CD8-positive, alpha-beta memory T cell (primary cell): ENCODE results near the gene SH3BGRL. TPM values are rescaled to one million over a fixed set of nuclear protein-coding genes. Genes with fewer than 3 reads are reported as not detected.
"Not testable (repeated sequence)": the region's sequence is repeated elsewhere in the genome, so short reads cannot be mapped to it uniquely, and the experiment has no call there.

ENCODE experiments used
- CTCF ChIA-PET: fragments of 350-600 bp; sonication (Branson Sonifier 250); formaldehyde crosslinking; loops from one replicate; lab custom pipeline; 2021; ENCODE audit warnings: antibody characterized with exemption; lab: Charles Lee
- POLR2A ChIA-PET: fragments of 350-600 bp; sonication (Branson Sonifier 250); formaldehyde crosslinking; loops from one replicate; lab custom pipeline; 2021; ENCODE audit warnings: antibody characterized with exemption; lab: Charles Lee
- DNase-seq, 5 donors: peaks; one replicate each; pipeline versions ENCODE4 v3.0.0 to v3.0.0-alpha.2; 2020 to 2022; ENCODE audit warnings: mixed read lengths in 1 of 5
- H3K27ac ChIP-seq: one replicate; pipeline ENCODE4 v1.7.0; 2013; ENCODE audit warnings: low read depth, mild to moderate bottlenecking, low read length, moderate library complexity
- H3K27me3 ChIP-seq: 2 replicates; pipeline ENCODE4 v1.7.0; 2013; ENCODE audit warnings: low read length, mild to moderate bottlenecking; ENCODE audit not compliant: insufficient read depth, poor library complexity, severe bottlenecking
- H3K36me3 ChIP-seq: 2 replicates; pipeline ENCODE4 v1.7.0; 2013; ENCODE audit warnings: mild to moderate bottlenecking, low read length, moderate library complexity; ENCODE audit not compliant: insufficient read depth
- H3K4me1 ChIP-seq: 2 replicates; pipeline ENCODE4 v1.7.0; 2013; ENCODE audit warnings: mild to moderate bottlenecking, low read length, moderate library complexity; ENCODE audit not compliant: insufficient read depth
- H3K4me3 ChIP-seq: 2 replicates; pipeline ENCODE4 v1.7.0; 2013; ENCODE audit warnings: mild to moderate bottlenecking, low read length
- H3K9me3 ChIP-seq: 2 replicates; pipeline ENCODE4 v1.7.0; 2013; ENCODE audit warnings: mild to moderate bottlenecking, low read length
- H3K27ac Mint-ChIP-seq, 8 donors: one replicate each; pipeline ENCODE4 v1.8.0; 2020 to 2021; ENCODE audit warnings: mixed read lengths in 8 of 8, mild to moderate bottlenecking in 6 of 8, inconsistent platforms in 3 of 8, moderate library complexity in 3 of 8
- H3K27me3 Mint-ChIP-seq, 2 donors: one replicate each; pipeline ENCODE4 v1.8.0; 2020 to 2021; ENCODE audit warnings: mixed read lengths in 2 of 2, mild to moderate bottlenecking in 1 of 2, moderate library complexity in 1 of 2
- H3K36me3 Mint-ChIP-seq, 3 donors: one replicate each; pipeline ENCODE4 v1.8.0; 2020 to 2021; ENCODE audit warnings: mixed read lengths in 3 of 3, inconsistent platforms in 1 of 3, mild to moderate bottlenecking in 1 of 3
- H3K4me1 Mint-ChIP-seq, 3 donors: one replicate each; pipeline ENCODE4 v1.8.0; 2020 to 2021; ENCODE audit warnings: mixed read lengths in 3 of 3, inconsistent platforms in 1 of 3, mild to moderate bottlenecking in 1 of 3
- H3K4me3 Mint-ChIP-seq, 7 donors: one replicate each; pipeline ENCODE4 v1.8.0; 2020 to 2021; ENCODE audit warnings: mixed read lengths in 7 of 7, mild to moderate bottlenecking in 6 of 7, moderate library complexity in 4 of 7, inconsistent platforms in 2 of 7
- H3K9me3 Mint-ChIP-seq, 5 donors: one replicate each; pipeline ENCODE4 v1.8.0; 2020 to 2022; ENCODE audit warnings: mixed read lengths in 5 of 5, mild to moderate bottlenecking in 3 of 5, moderate library complexity in 2 of 5, inconsistent platforms in 1 of 5
- polyA plus RNA-seq: library from polyadenylated mRNA; unstranded; fragments of 300-500 nt; fragmentation: Illumina TruSeq; gene quantifications from one replicate; pipeline ENCODE4 v1.2.3, GENCODE V29; 2021
- total RNA-seq, 2 experiments: library from RNA; stranded (reverse); gene quantifications; one replicate each; pipeline ENCODE4 v1.2.3, GENCODE V29; 2021

SH3BGRL gene
- total and polyA plus RNA-seq, 3 experiments from 2014 or later: 30.7 to 190 (median 31.1) TPM

DNA sequence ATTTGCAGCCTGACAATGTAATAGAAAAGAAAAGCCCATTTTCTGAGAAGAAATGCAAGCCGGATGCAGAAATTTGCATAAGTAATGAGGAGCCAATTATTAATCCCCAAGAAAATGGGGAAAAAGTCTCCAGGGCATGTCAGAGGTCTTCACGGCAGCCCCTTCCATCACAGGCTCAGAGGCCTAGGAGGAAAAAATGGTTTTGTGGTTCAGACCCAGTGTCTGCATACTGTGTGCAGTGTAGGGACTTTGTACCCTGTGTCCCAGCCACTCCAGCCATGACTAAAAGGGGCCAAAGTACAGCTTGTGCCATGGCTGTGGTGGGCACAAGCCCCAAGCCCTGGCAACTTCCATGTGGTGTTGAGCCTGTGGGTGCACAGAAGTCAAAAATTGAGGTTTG, 92.2 kb downstream of the SH3BGRL start:
- Histone ChIP-seq H3K27ac (no peak overlapping the region), H3K4me3 (no peak overlapping the region), H3K4me1 (no peaks in the 10 kb centered on the region), H3K27me3 (no peaks in the 10 kb centered on the region), H3K9me3 (peaks cover 3% of the 10 kb centered on the region), H3K36me3 (no peaks in the 10 kb centered on the region)
- Mint-ChIP-seq H3K4me1 (peaks cover 0 to 5% (median 2%) of the 10 kb centered on the region in 3 donors), H3K9me3 (peaks cover 0 to 34% (median 25%) of the 10 kb centered on the region in 5 donors), H3K27ac (peak overlapping the region in 1 of 8 donors; percentile 61), H3K27me3 (no peaks in the 10 kb centered on the region), H3K36me3 (peaks cover 14 to 55% (median 41%) of the 10 kb centered on the region in 3 donors), H3K4me3 (no peak overlapping the region)
- ChIA-PET POLR2A (no interaction called here), CTCF (no interaction called here)
- no peak for DNase-seq

DNA sequence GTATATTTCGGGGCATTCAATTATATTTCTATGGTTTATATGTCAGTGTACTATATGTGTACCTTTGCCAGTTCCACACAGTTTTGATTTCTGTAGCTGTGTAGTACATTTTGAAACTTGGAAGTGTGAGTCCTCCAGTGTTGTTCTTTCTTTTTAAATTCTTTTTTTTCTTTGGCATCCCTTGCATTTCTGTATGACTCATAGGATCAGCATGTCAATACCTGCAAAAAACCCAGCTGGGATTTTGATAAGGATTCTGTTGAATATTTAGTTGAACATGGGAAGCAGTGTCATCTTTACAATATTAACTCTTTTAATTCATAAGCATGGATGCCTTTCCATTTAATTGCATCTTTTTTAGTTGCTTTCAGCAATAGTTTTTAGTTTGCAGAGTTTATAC, 100.0 kb downstream of the SH3BGRL start:
- H3K27me3 ChIP-seq: no peaks in the 10 kb centered on the region
- Mint-ChIP-seq H3K27ac (no peak overlapping the region), H3K27me3 (no peaks in the 10 kb centered on the region)

DNA sequence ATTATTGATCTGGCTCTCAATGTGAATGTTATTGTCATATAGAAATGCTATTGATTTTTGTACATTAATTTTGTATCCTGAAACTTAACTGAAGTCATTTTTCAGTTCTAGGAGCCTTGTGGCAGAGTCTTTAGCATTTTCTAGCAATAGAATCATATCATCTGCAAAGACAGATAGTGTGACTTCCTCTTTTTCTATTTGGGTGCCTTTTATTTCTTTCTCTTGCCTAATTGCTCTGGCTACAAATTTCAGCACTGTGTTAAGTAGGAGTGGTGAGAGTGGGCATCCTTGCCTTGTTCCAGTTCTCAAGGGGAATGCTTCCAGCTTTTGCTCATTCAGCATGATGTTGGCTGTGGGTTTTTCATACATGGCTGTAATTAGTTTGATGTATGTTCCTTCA, 102.7 kb downstream of the SH3BGRL start:
- no peaks in the 10 kb centered on the region for H3K9me3 ChIP-seq
- Mint-ChIP-seq H3K27me3 (no peaks in the 10 kb centered on the region), H3K9me3 (no peaks in the 10 kb centered on the region), H3K27ac (no peak overlapping the region), H3K36me3 (peaks cover 0 to 5% (median 3%) of the 10 kb centered on the region in 3 donors), H3K4me3 (no peak overlapping the region), H3K4me1 (peaks cover 3 to 19% (median 5%) of the 10 kb centered on the region in 3 donors)
- H3K27me3 ChIP-seq: no peaks in the 10 kb centered on the region
- POLR2A ChIA-PET: no interaction called here
- CTCF ChIA-PET: no interaction called here
- H3K4me3 ChIP-seq: no peak overlapping the region
- no peak overlapping the region for H3K27ac ChIP-seq
- H3K36me3 ChIP-seq: no peaks in the 10 kb centered on the region
- no peaks in the 10 kb centered on the region for H3K4me1 ChIP-seq
- DNase-seq: no peak

More for the DNA sequence above, 100.0 kb downstream of the SH3BGRL start:
- ChIA-PET CTCF (no interaction called here), POLR2A (no interaction called here)
- H3K36me3 Mint-ChIP-seq: peaks cover 0 to 13% (median 5%) of the 10 kb centered on the region in 3 donors
- DNase-seq: no peak
- Histone ChIP-seq H3K9me3 (no peaks in the 10 kb centered on the region), H3K4me1 (no peaks in the 10 kb centered on the region), H3K4me3 (no peak overlapping the region), H3K27ac (no peak overlapping the region), H3K36me3 (no peaks in the 10 kb centered on the region)
- H3K4me1 Mint-ChIP-seq: peaks cover 3 to 16% (median 5%) of the 10 kb centered on the region in 3 donors
- H3K4me3 Mint-ChIP-seq: no peak overlapping the region
- H3K9me3 Mint-ChIP-seq: no peaks in the 10 kb centered on the region

DNA sequence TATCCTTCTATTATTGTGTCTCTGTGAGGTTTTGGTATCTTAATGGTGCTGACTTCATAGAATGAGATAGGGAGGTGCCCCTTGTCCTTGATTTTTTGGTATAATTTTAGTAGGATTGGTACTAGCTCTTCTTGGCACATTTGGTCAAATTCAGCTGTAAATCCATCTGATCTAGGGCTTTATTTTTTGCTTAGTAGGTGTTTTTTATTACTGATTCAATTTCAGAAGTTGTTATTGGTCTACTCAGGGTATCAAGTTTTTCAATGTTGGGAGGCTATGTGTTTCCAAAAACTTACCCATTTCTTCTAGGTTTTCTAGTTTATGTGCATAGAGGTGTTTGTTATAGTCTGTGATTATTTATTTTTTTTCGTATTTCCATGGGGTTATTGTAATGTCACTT, 103.3 kb downstream of the SH3BGRL start:
- CTCF ChIA-PET: no interaction called here
- H3K27me3 Mint-ChIP-seq: no peaks in the 10 kb centered on the region

DNA sequence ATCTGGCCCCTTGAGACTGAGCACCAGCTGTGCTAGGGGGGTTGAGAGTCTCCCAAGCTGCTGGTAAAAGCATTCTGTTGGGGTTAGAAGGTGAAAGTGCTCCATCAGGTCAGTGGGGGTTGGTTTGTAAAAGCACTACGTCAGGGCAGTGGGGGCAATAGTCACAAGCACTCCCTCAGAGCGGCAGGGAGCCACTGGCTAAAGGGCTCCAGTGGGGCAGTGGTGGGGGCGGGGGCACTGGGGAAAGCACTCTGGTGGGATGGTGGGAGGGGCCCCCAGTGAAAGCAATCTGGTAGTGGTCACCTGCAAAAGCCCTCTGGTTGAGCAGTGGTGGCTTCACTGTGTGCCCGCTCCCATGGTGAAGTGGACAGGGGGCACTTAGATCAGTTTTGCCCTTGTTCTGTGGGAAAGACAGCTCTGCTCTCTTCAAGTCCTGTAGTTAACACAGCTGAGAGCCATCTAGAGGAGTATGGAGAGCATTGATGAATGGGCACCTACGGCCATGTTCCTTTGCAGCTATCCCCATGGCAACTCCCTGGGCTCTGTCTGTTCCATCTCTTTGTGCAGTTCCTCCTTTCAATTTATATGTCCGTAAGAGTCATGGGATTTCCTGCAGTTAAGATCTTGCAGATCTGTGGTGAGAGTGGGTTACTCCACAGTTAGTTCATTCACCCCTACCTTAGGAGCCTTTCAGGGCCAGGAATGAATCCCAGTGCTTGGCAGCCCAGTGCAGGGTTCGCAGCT, 106.4 kb downstream of the SH3BGRL start:
- CTCF ChIA-PET: no interaction called here
- no peak for DNase-seq
- H3K4me3 Mint-ChIP-seq: no peak overlapping the region
- Histone ChIP-seq H3K36me3 (no peaks in the 10 kb centered on the region), H3K27me3 (no peaks in the 10 kb centered on the region), H3K4me3 (no peak overlapping the region), H3K4me1 (no peaks in the 10 kb centered on the region), H3K9me3 (no peaks in the 10 kb centered on the region), H3K27ac (no peak overlapping the region)
- H3K36me3 Mint-ChIP-seq: peaks cover 0 to 8% (median 4%) of the 10 kb centered on the region in 3 donors
- peak overlapping the region in 2 of 8 donors; percentile 36 to 38 for H3K27ac Mint-ChIP-seq
- H3K4me1 Mint-ChIP-seq: peaks cover 6 to 28% (median 10%) of the 10 kb centered on the region in 3 donors
- POLR2A ChIA-PET: no interaction called here
- peaks cover 0 to 2% (median 0%) of the 10 kb centered on the region in 5 donors for H3K9me3 Mint-ChIP-seq
- peaks cover 0 to 1% of the 10 kb centered on the region in 2 donors for H3K27me3 Mint-ChIP-seq

More for the DNA sequence above, 103.3 kb downstream of the SH3BGRL start:
- no peak for DNase-seq
- Mint-ChIP-seq H3K4me3 (no peak overlapping the region), H3K9me3 (no peaks in the 10 kb centered on the region), H3K36me3 (peaks cover 0 to 4% (median 3%) of the 10 kb centered on the region in 3 donors), H3K27ac (no peak overlapping the region), H3K4me1 (peaks cover 3 to 19% (median 5%) of the 10 kb centered on the region in 3 donors)
- Histone ChIP-seq H3K4me1 (no peaks in the 10 kb centered on the region), H3K9me3 (no peaks in the 10 kb centered on the region), H3K27me3 (no peaks in the 10 kb centered on the region), H3K4me3 (no peak overlapping the region), H3K36me3 (no peaks in the 10 kb centered on the region), H3K27ac (no peak overlapping the region)
- POLR2A ChIA-PET: no interaction called here

GRCh38 chrX:81316163-81316562, 114.3 kb downstream of the SH3BGRL start:
- no peaks in the 10 kb centered on the region for H3K9me3 ChIP-seq
- DNase-seq: no peak
- H3K27me3 ChIP-seq: no peaks in the 10 kb centered on the region
- Mint-ChIP-seq H3K36me3 (peaks cover 4 to 32% (median 17%) of the 10 kb centered on the region in 3 donors), H3K27ac (no peak overlapping the region), H3K27me3 (peaks cover 0 to 1% of the 10 kb centered on the region in 2 donors), H3K9me3 (peaks cover 0 to 2% (median 0%) of the 10 kb centered on the region in 5 donors), H3K4me3 (no peak overlapping the region), H3K4me1 (peaks cover 5 to 17% (median 7%) of the 10 kb centered on the region in 3 donors)
- no peaks in the 10 kb centered on the region for H3K4me1 ChIP-seq
- no peak overlapping the region for H3K27ac ChIP-seq
- POLR2A ChIA-PET: no interaction called here
- H3K4me3 ChIP-seq: no peak overlapping the region
- CTCF ChIA-PET: no interaction called here
- H3K36me3 ChIP-seq: no peaks in the 10 kb centered on the region

GRCh38 chrX:81331653-81332052, 129.8 kb downstream of the SH3BGRL start:
- POLR2A ChIA-PET, H3K27ac ChIP-seq, H3K9me3 Mint-ChIP-seq, CTCF ChIA-PET, H3K27ac Mint-ChIP-seq, H3K4me3 Mint-ChIP-seq, H3K9me3 ChIP-seq, H3K4me3 ChIP-seq, H3K27me3 ChIP-seq, H3K4me1 ChIP-seq, H3K27me3 Mint-ChIP-seq, H3K4me1 Mint-ChIP-seq, H3K36me3 ChIP-seq, DNase-seq: not testable (repeated sequence)
- peaks cover 8 to 41% (median 34%) of the 10 kb centered on the region in 3 donors for H3K36me3 Mint-ChIP-seq

GRCh38 chrX:81336455-81337152, 134.7 kb downstream of the SH3BGRL start:
- H3K27me3 Mint-ChIP-seq: peaks cover 0 to 2% of the 10 kb centered on the region in 2 donors
- H3K9me3 ChIP-seq: no peaks in the 10 kb centered on the region
- peaks cover 9 to 50% (median 31%) of the 10 kb centered on the region in 3 donors for H3K36me3 Mint-ChIP-seq
- H3K27me3 ChIP-seq: no peaks in the 10 kb centered on the region
- H3K4me1 Mint-ChIP-seq: peaks cover 0 to 6% (median 2%) of the 10 kb centered on the region in 3 donors
- peaks cover 0 to 8% (median 2%) of the 10 kb centered on the region in 5 donors for H3K9me3 Mint-ChIP-seq
- no peak for DNase-seq
- H3K4me3 ChIP-seq: no peak overlapping the region
- CTCF ChIA-PET: no interaction called here
- H3K4me1 ChIP-seq: no peaks in the 10 kb centered on the region
- no peaks in the 10 kb centered on the region for H3K36me3 ChIP-seq
- POLR2A ChIA-PET: no interaction called here
- H3K27ac ChIP-seq: no peak overlapping the region
- H3K4me3 Mint-ChIP-seq: no peak overlapping the region
- no peak overlapping the region for H3K27ac Mint-ChIP-seq
